GM12872 (cell line): ENCODE data around the gene BEGAIN.

Source experiments
- CTCF ChIP-seq: IDR thresholded peaks from 3 replicates; pipeline ENCODE4 v1.5.1; 2011; ENCODE audit warnings: low read depth, mild to moderate bottlenecking, low read length, moderate library complexity; ENCODE audit not compliant: insufficient read depth

The BEGAIN gene

GRCh38 chr14:100567009-100567876, 20.0 kb downstream of the BEGAIN start:
- no peak for TF ChIP-seq CTCF

- TF ChIP-seq CTCF, result no peak
Observed at GRCh38 chr14:100566586-100566985, 20.6 kb downstream of the BEGAIN start.

- TF ChIP-seq CTCF, result no peak
Observed at GRCh38 chr14:100566119-100566518, 21.1 kb downstream of the BEGAIN start.

- TF ChIP-seq CTCF, result no peak
Observed at GRCh38 chr14:100565650-100566049, 21.6 kb downstream of the BEGAIN start.

- no peak for TF ChIP-seq CTCF
Observed at GRCh38 chr14:100564512-100564911, 22.7 kb downstream of the BEGAIN start.

- TF ChIP-seq CTCF, result no peak
Observed at GRCh38 chr14:100562751-100563150, 24.5 kb downstream of the BEGAIN start.

- TF ChIP-seq CTCF, result no peak
Observed at GRCh38 chr14:100561005-100561404, 26.2 kb downstream of the BEGAIN start.
